Measurements from ENCODE around the gene DHX30.
A peak's percentile ranks its signal among the peaks of the same experiment; 100 is the strongest.
"Not testable (repeated sequence)": the region's sequence is repeated elsewhere in the genome, so short reads cannot be mapped to it uniquely, and the experiment has no call there.

Gene DHX30

GRCh38 chr3:47804577-47804976, 1.6 kb downstream of the DHX30 start:
- DNase-seq (ENCODE audit: insufficient read length, low spot score) (no peak), FAIRE-seq (no peak)

- FAIRE-seq (no peak), DNase-seq (ENCODE audit: insufficient read length, low spot score) (no peak)
Observed at GRCh38 chr3:47813551-47814177, 10.7 kb downstream of the DHX30 start.

GRCh38 chr3:47817609-47818008, 14.7 kb downstream of the DHX30 start:
- DNase-seq (ENCODE audit: insufficient read length, low spot score) = no peak
- no peak for FAIRE-seq

- FAIRE-seq (peak; percentile 87), DNase-seq (ENCODE audit: insufficient read length, low spot score) (peak; percentile 96)
Observed at GRCh38 chr3:47824541-47825473, 21.9 kb downstream of the DHX30 start.

- DNase-seq (ENCODE audit: insufficient read length, low spot score) = no peak
- no peak for FAIRE-seq
Observed at GRCh38 chr3:47825590-47825989, 22.7 kb downstream of the DHX30 start.

- not testable (repeated sequence) for FAIRE-seq; DNase-seq (ENCODE audit: insufficient read length, low spot score)
Observed at GRCh38 chr3:47829482-47829881, 26.5 kb downstream of the DHX30 start.

- no peak for FAIRE-seq
Observed at GRCh38 chr3:47836986-47837385, 34.0 kb downstream of the DHX30 start.

GRCh38 chr3:47838503-47838902, 35.6 kb downstream of the DHX30 start:
- FAIRE-seq (no peak), DNase-seq (ENCODE audit: insufficient read length, low spot score) (no peak)

More at GRCh38 chr3:47836986-47837385, 34.0 kb downstream of the DHX30 start:
- no peak for DNase-seq (ENCODE audit: insufficient read length, low spot score)

GRCh38 chr3:47841786-47842349, 38.9 kb downstream of the DHX30 start:
- DNase-seq (ENCODE audit: insufficient read length, low spot score) (no peak), FAIRE-seq (no peak)

- FAIRE-seq = no peak
Observed at GRCh38 chr3:47846186-47846879, 43.4 kb downstream of the DHX30 start.

GRCh38 chr3:47846880-47847248, 43.9 kb downstream of the DHX30 start:
- DNase-seq (ENCODE audit: insufficient read length, low spot score) = no peak
- FAIRE-seq = no peak

More at GRCh38 chr3:47846186-47846879, 43.4 kb downstream of the DHX30 start:
- DNase-seq (ENCODE audit: insufficient read length, low spot score) = no peak

GRCh38 chr3:47847260-47847659, 44.3 kb downstream of the DHX30 start:
- DNase-seq (ENCODE audit: insufficient read length, low spot score) = no peak
- no peak for FAIRE-seq

GRCh38 chr3:47847801-47848518, 45.0 kb downstream of the DHX30 start:
- no peak for DNase-seq (ENCODE audit: insufficient read length, low spot score)
- FAIRE-seq = no peak

- no peak for DNase-seq (ENCODE audit: insufficient read length, low spot score)
- FAIRE-seq = no peak
Observed at GRCh38 chr3:47848599-47849117, 45.7 kb downstream of the DHX30 start.

GRCh38 chr3:47849186-47849698, 46.3 kb downstream of the DHX30 start:
- DNase-seq (ENCODE audit: insufficient read length, low spot score) (no peak), FAIRE-seq (no peak)

GRCh38 chr3:47849699-47850563, 47.0 kb downstream of the DHX30 start:
- DNase-seq (ENCODE audit: insufficient read length, low spot score) (no peak), FAIRE-seq (no peak)

- FAIRE-seq (no peak), DNase-seq (ENCODE audit: insufficient read length, low spot score) (no peak)
Observed at GRCh38 chr3:47850564-47851410, 47.8 kb downstream of the DHX30 start.
